ENCODE data around the gene DHCR24. TPM values are rescaled to one million over a fixed set of nuclear protein-coding genes. Genes with fewer than 3 reads are reported as not detected.
A peak's percentile ranks its signal among the peaks of the same experiment; 100 is the strongest.
"Not testable (repeated sequence)": the region's sequence is repeated elsewhere in the genome, so short reads cannot be mapped to it uniquely, and the experiment has no call there.

The DHCR24 gene
- total RNA-seq, 2 experiments from 2014 or later: 121 to 187 TPM

DNA sequence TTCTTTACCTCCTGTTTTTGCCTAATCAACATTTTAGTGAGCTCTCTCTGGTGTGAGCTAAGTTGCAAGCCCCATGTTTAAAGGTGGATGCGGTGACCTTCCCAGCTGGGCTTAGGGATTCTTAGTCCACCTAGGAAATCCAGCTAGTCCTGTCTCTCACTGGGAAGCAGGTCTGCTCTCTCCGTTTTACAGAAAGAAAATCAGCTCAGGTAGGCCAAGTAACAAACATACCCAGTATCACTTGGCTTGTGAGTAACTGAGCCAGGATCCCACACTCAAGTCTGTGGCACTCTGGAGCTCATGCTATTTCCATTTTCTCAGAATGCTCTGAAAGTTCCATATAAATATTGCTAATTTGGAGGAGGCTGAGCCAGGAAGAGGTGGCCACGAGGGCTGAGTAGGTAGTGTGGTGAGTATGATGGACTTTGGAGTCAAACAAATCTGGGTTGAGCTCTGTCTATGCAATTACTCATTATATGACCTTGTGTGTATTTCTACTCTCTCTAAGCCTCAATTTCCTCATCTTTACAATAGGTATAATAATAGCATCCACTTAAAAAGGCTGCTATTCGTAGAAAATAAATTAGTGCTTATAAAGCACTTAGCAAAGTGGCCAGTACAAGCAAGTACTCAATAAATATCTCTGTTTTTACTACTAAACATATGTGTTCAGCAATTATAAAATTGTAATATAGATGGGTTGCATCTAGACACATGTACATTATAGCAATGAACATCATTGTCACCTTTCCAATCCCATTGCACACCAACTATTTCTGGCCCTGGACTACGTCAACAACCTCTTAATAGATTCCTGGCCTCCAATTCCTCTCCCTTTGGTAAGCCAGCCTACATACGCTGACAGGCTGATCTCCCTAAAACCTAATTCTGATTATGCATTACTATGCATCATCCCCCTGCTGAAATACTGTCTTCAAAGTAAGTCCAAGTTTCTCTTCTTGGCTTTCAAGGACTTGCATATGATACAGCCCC, 32.7 kb upstream of the DHCR24 start:
- ATAC-seq (no peak), DNase-seq (no peak)
- Mint-ChIP-seq H3K27ac (no peak overlapping the region), H3K9me3 (ENCODE audit: low read depth) (no peaks in the 10 kb centered on the region), H3K4me3 (no peak overlapping the region), H3K36me3 (no peaks in the 10 kb centered on the region), H3K27me3 (peaks cover 44% of the 10 kb centered on the region), H3K4me1 (no peaks in the 10 kb centered on the region)
- CTCF ChIA-PET: no interaction called here

DNA sequence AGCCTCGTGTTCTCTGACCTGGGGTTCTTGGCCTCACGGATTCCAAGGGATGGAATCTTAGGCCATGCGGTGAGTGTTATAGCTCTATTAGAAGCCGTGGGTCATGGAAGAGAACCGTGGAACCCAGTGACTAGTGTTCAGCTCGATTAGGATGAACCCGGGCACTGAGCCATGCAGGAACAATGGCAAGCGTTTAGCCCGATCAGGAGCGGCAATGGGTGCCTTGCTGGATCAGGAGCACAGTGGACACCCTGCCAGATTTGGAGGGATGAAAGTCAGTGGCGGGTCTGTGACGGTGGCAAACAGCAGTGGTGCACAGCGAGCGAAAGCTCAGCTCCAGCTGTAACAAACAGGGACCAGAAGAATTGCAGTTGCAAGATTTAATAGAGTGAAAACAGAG, 24.1 kb upstream of the DHCR24 start:
- H3K4me3 Mint-ChIP-seq; H3K4me1 Mint-ChIP-seq; H3K27ac Mint-ChIP-seq; CTCF ChIA-PET; H3K36me3 Mint-ChIP-seq; ATAC-seq; DNase-seq; H3K9me3 Mint-ChIP-seq (ENCODE audit: low read depth): not testable (repeated sequence)
- peaks cover 11% of the 10 kb centered on the region for H3K27me3 Mint-ChIP-seq

DNA sequence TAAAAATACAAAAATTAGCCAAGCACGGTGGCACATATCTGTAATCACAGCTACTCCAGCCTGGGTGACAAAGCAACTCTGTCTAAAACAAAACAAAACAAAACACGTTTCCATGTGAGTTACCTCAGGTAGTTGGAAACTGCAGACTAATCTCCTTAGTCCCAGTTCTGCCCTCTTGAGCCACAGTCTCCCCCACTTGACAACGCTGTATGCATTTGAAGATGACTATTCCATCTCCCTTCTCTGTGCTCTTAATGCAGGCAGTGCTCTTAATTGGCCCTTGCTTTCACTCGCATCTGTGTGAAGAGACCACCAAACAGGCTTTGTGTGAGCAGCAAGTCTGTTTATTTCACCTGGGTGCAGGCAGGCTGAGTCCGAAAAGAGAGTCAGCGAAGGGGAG, 19.6 kb upstream of the DHCR24 start:
- Mint-ChIP-seq H3K27ac (no peak overlapping the region), H3K36me3 (no peaks in the 10 kb centered on the region), H3K4me1 (no peaks in the 10 kb centered on the region), H3K9me3 (ENCODE audit: low read depth) (no peaks in the 10 kb centered on the region), H3K4me3 (no peak overlapping the region), H3K27me3 (peaks cover 39% of the 10 kb centered on the region)
- no peak for ATAC-seq
- DNase-seq: no peak
- CTCF ChIA-PET: interaction anchor here (0.8 kb wide), 1 partner anchor 238 kb away, joined by 3 read pairs; no protein-coding TSS in a partner anchor

GRCh38 chr1:54904476-54905048, 17.6 kb upstream of the DHCR24 start:
- Mint-ChIP-seq H3K36me3 (no peaks in the 10 kb centered on the region), H3K4me1 (no peaks in the 10 kb centered on the region), H3K4me3 (no peak overlapping the region), H3K27ac (no peak overlapping the region), H3K27me3 (peaks cover 51% of the 10 kb centered on the region), H3K9me3 (ENCODE audit: low read depth) (no peaks in the 10 kb centered on the region)
- ATAC-seq (no peak), DNase-seq (no peak)
- CTCF ChIA-PET: interaction anchor here (0.5 kb wide), 1 partner anchor 44 kb away, joined by 3 read pairs; no protein-coding TSS in a partner anchor

- no peak overlapping the region for H3K4me3 Mint-ChIP-seq
- no peaks in the 10 kb centered on the region for H3K9me3 Mint-ChIP-seq (ENCODE audit: low read depth)
- H3K27me3 Mint-ChIP-seq: peaks cover 23% of the 10 kb centered on the region
- H3K4me1 Mint-ChIP-seq: no peaks in the 10 kb centered on the region
- no peaks in the 10 kb centered on the region for H3K36me3 Mint-ChIP-seq
- no peak overlapping the region for H3K27ac Mint-ChIP-seq
- DNase-seq (no peak), ATAC-seq (no peak)
- CTCF ChIA-PET: no interaction called here
Observed at GRCh38 chr1:54894271-54894670, 7.3 kb upstream of the DHCR24 start.

GRCh38 chr1:54892586-54892985, 5.6 kb upstream of the DHCR24 start:
- DNase-seq (no peak), ATAC-seq (no peak)
- CTCF ChIA-PET: interaction anchor here (1.1 to 1.4 kb wide), 2 partner anchors 54 to 58 kb away, joined by 3 to 5 read pairs; no protein-coding TSS in a partner anchor
- H3K27ac Mint-ChIP-seq: no peak overlapping the region
- peaks cover 8% of the 10 kb centered on the region for H3K4me1 Mint-ChIP-seq
- no peak overlapping the region for H3K4me3 Mint-ChIP-seq
- H3K27me3 Mint-ChIP-seq: peaks cover 32% of the 10 kb centered on the region
- H3K9me3 Mint-ChIP-seq (ENCODE audit: low read depth): no peaks in the 10 kb centered on the region
- no peaks in the 10 kb centered on the region for H3K36me3 Mint-ChIP-seq

GRCh38 chr1:54889132-54889725, 2.2 kb upstream of the DHCR24 start:
- Mint-ChIP-seq H3K27ac (no peak overlapping the region), H3K4me3 (no peak overlapping the region), H3K4me1 (peaks cover 31% of the 10 kb centered on the region), H3K9me3 (ENCODE audit: low read depth) (no peaks in the 10 kb centered on the region), H3K36me3 (peaks cover 8% of the 10 kb centered on the region), H3K27me3 (peaks cover 30% of the 10 kb centered on the region)
- ATAC-seq: no peak
- CTCF ChIA-PET: interaction anchor here (0.8 to 4.6 kb wide), 2 partner anchors 56 kb away, joined by 3 to 19 read pairs; no protein-coding TSS in a partner anchor
- DNase-seq: no peak

GRCh38 chr1:54888080-54888733, 1.2 kb upstream of the DHCR24 start:
- DNase-seq (no peak), ATAC-seq (no peak)
- Mint-ChIP-seq H3K4me3 (peak overlapping the region; percentile 99), H3K27me3 (peaks cover 30% of the 10 kb centered on the region), H3K9me3 (ENCODE audit: low read depth) (no peaks in the 10 kb centered on the region), H3K4me1 (peaks cover 41% of the 10 kb centered on the region), H3K27ac (peak overlapping the region; percentile 8), H3K36me3 (peaks cover 18% of the 10 kb centered on the region)
- CTCF ChIA-PET: interaction anchor here (1.1 to 4.6 kb wide), 5 partner anchors 11 to 87 kb away, joined by 4 to 19 read pairs (median 6); partner anchors contain the start of gene TTC22

DNA sequence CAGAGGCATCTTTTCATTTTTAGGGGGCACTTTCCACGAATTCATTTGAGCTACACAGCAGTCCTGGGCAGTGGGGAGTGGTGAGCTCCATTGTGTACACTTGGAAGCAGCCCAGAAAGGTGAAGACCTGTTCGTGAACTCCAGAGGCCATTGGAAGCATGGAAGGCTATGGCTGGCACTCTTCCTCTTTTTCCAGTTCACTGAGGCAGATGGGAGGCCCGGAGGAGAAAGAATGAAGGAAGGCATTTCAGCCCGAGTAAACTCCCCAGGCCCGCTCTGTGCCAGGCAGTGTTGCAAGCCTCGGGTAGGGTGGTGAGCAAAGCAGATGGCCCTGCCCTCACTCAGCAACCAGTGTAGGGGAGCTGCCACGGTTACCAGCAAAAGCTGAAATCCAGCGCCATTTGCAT, 673 bp upstream of the DHCR24 start:
- H3K36me3 Mint-ChIP-seq: peaks cover 23% of the 10 kb centered on the region
- CTCF ChIA-PET: interaction anchor here (1.1 to 4.6 kb wide), 6 partner anchors 11 to 109 kb away, joined by 4 to 19 read pairs (median 8); partner anchors contain the start of gene TTC22
- peak overlapping the region; percentile 62 for H3K27ac Mint-ChIP-seq
- no peak for ATAC-seq
- H3K4me3 Mint-ChIP-seq: peak overlapping the region; percentile 99
- DNase-seq: no peak
- peaks cover 45% of the 10 kb centered on the region for H3K4me1 Mint-ChIP-seq
- H3K27me3 Mint-ChIP-seq: peaks cover 30% of the 10 kb centered on the region
- H3K9me3 Mint-ChIP-seq (ENCODE audit: low read depth): no peaks in the 10 kb centered on the region

- Mint-ChIP-seq H3K4me1 (peaks cover 56% of the 10 kb centered on the region), H3K27ac (peak overlapping the region; percentile 79), H3K9me3 (ENCODE audit: low read depth) (no peaks in the 10 kb centered on the region), H3K4me3 (peak overlapping the region; percentile 99), H3K36me3 (peaks cover 38% of the 10 kb centered on the region), H3K27me3 (peaks cover 20% of the 10 kb centered on the region)
- ATAC-seq (no peak), DNase-seq (no peak)
- CTCF ChIA-PET: interaction anchor here (0.6 to 4.6 kb wide), 9 partner anchors 9 to 386 kb away, joined by 3 to 19 read pairs (median 4); partner anchors contain the start of gene TTC22
Observed at GRCh38 chr1:54885807-54886723, 930 bp downstream of the DHCR24 start.

DNA sequence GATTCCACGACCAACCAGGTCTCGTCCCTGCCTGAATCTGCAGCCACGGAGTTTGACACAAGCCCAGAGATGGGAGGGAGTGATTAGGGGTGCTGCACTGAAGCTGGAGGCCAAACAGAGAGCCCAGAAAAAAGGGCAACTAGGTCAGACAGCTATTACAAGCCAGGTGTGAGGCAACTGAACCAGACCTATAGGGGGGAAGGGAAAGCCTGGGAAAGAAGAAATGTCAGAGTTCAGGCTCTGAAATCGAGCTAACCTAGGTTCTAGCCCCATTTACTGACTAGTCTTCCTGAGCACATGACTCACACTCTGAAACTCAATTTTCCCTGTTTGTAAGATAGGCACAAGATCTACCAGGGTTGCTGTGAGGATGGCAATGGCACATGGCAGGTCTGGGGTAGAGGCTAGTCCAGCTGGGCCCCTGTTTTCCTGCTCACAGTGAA, 1.7 kb downstream of the DHCR24 start:
- DNase-seq (no peak), ATAC-seq (no peak)
- CTCF ChIA-PET: interaction anchor here (1.7 to 4.6 kb wide), 3 partner anchors 13 to 111 kb away, joined by 4 to 19 read pairs (median 10); no protein-coding TSS in a partner anchor
- no peaks in the 10 kb centered on the region for H3K9me3 Mint-ChIP-seq (ENCODE audit: low read depth)
- peaks cover 44% of the 10 kb centered on the region for H3K36me3 Mint-ChIP-seq
- no peak overlapping the region for H3K27ac Mint-ChIP-seq
- peak overlapping the region; percentile 99 for H3K4me3 Mint-ChIP-seq
- H3K27me3 Mint-ChIP-seq: peaks cover 17% of the 10 kb centered on the region
- peaks cover 56% of the 10 kb centered on the region for H3K4me1 Mint-ChIP-seq

- Mint-ChIP-seq H3K4me1 (peaks cover 60% of the 10 kb centered on the region), H3K27me3 (peaks cover 12% of the 10 kb centered on the region), H3K36me3 (peaks cover 49% of the 10 kb centered on the region), H3K27ac (no peak overlapping the region), H3K4me3 (peak overlapping the region; percentile 99), H3K9me3 (ENCODE audit: low read depth) (peaks cover 4% of the 10 kb centered on the region)
- DNase-seq (no peak), ATAC-seq (no peak)
- CTCF ChIA-PET: interaction anchor here (2.7 to 4.6 kb wide), 2 partner anchors 61 to 111 kb away, joined by 10 to 19 read pairs; no protein-coding TSS in a partner anchor
Observed at GRCh38 chr1:54884768-54885167, 2.2 kb downstream of the DHCR24 start.

Measured in activated CD8-positive, alpha-beta memory T cell treated with anti-CD3 and anti-CD28 coated beads, Interleukin-2, amount 10 ng/mL, durations not matched to agents 7 days and 5 days (primary cell).